VCaP (cell line): Measurements from ENCODE around the gene FARS2.
A peak's percentile ranks its signal among the peaks of the same experiment; 100 is the strongest.

ENCODE experiments used
- H3K27ac ChIP-seq: fragments of 450-650 bp; 2 replicates; pipeline ENCODE4 v1.5.1; 2017
- CTCF ChIP-seq: fragments of 450-650 bp; conservative IDR thresholded peaks from 2 replicates; pipeline ENCODE4 v1.5.1; 2017; ENCODE audit warnings: mild to moderate bottlenecking, moderate library complexity

Gene FARS2

GRCh38 chr6:5634525-5634924 is 373.2 kb downstream of the FARS2 start:
- TF ChIP-seq CTCF = no peak
- H3K27ac ChIP-seq = no peak overlapping the region

DNA sequence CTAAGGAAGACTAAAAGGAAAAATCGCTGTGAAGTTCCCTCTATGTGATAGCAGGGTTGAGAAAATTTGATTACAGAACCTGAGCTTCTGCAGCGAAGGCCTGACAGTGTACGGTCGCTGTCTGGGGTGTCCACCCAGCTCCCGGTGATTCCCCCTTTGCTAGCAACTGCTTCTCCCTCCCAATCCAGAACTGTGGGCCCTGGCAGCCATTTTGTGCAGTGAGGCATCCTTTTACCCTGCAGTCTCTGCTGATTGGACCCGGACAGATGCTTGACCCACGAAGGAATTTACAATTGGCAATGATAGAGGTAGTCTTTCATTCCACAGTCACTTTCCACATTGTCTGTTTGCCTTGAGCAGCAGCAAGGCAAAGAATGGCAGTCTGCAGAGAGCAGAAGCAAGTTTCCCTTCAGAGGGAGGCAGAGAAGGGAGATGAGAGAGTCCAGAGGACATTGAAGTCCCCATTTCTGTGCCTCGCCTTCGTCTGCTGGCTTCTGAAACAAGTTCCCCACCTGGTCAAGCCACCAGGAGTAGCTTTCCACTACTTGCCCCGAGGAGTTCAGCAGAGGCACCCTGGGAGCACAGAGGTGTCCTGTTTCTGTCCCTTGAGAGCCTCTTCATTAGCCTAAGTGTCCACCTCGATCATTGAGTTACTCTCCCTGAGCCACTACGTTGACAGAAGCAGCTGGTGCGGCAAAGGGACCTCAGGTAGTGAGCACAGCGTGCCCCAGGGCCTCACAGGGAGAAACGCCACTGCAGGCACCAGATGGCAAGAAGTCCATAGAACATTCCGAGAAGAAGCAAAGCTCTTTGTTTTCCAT is 375.1 kb downstream of the FARS2 start:
- TF ChIP-seq CTCF = no peak
- H3K27ac ChIP-seq = no peak overlapping the region

- H3K27ac ChIP-seq = no peak overlapping the region
- TF ChIP-seq CTCF = no peak
Measured at GRCh38 chr6:5637714-5638113, 376.4 kb downstream of the FARS2 start.

GRCh38 chr6:5638666-5639065 is 377.4 kb downstream of the FARS2 start:
- H3K27ac ChIP-seq = no peak overlapping the region
- TF ChIP-seq CTCF = no peak

DNA sequence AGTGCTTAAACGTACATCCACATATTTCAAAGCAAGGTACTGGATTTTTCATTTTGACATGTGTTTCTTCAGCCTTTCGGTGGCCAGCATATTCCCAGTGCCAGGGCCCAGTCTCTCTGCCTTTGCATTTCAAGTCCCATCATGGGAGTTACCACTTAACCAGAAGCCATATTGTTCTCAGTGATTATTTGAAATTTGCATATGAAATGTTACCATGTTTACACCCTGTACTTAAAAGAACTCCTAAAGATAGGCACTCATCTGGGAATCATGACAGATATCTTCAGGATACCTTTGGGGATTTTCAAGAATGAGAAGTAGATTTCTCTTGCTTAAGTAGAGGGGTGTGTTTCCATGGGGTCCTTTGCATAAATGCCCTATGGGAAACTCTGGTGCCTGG is 377.9 kb downstream of the FARS2 start:
- no peak overlapping the region for H3K27ac ChIP-seq
- TF ChIP-seq CTCF = no peak

- no peak for TF ChIP-seq CTCF
- no peak overlapping the region for H3K27ac ChIP-seq
Measured at GRCh38 chr6:5640614-5641013, 379.3 kb downstream of the FARS2 start.

GRCh38 chr6:5644523-5645185 is 383.3 kb downstream of the FARS2 start:
- peak overlapping the region; percentile 50 for H3K27ac ChIP-seq
- TF ChIP-seq CTCF = no peak
